Transverse colon (tissue), 3 donors: ENCODE measurements around the gene FZD2.

ENCODE experiments used
- CTCF ChIP-seq, 5 experiments: fragments of 200-600 bp in 3 of 5; fragments of 450-650 bp in 2 of 5; sonication (generic) in 3 of 5; IDR thresholded peaks; 1 replicate in 2 of 5; 2 replicates in 3 of 5; pipeline ENCODE4 v1.5.1; 2016 to 2017; ENCODE audit warnings: antibody characterized with exemption in 5 of 5, inconsistent platforms in 3 of 5, mild to moderate bottlenecking in 2 of 5, moderate library complexity in 1 of 5
- EP300 ChIP-seq: sonication (generic); formaldehyde crosslinking; IDR thresholded peaks from one replicate; pipeline ENCODE4 v1.6.1; 2017; ENCODE audit warnings: antibody characterized with exemption, low read depth

GRCh38 chr17:44568945-44569858 is 11.9 kb downstream of the FZD2 start:
- TF ChIP-seq CTCF (IDR thresholded peaks at IDR 0.05): no peak
- TF ChIP-seq EP300: no peak
